Globus pallidus (tissue), 1 donor: ENCODE measurements around the gene PRG2.
"Not testable (repeated sequence)": the region's sequence is repeated elsewhere in the genome, so short reads cannot be mapped to it uniquely, and the experiment has no call there.

ENCODE experiments used
- DNase-seq: peaks from one replicate; pipeline ENCODE4 v3.0.0-alpha.2; 2015; ENCODE audit warnings: low spot score

Gene PRG2

GRCh38 chr11:57419146-57419545 lies 28.7 kb upstream of the PRG2 start:
- no peak for DNase-seq

DNA sequence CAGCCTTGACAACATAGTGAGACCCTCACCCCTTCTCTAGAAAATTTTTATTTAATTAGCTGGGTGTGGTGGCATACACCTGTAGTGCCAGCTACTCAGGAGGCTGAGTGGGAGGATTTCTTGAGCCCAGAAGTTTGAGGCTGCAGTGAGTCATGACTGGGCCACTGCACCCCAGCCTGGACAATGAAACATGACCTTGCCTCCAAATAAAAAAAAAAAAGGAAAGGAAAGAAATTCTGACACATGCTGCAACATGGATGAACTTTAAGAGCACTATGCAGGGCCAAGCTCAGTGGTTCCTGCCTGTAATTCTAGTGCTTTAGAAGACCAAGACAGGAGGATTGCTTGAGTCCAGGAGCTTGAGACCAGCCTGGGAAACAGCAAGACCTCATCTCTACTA lies 27.7 kb upstream of the PRG2 start:
- no peak for DNase-seq

DNA sequence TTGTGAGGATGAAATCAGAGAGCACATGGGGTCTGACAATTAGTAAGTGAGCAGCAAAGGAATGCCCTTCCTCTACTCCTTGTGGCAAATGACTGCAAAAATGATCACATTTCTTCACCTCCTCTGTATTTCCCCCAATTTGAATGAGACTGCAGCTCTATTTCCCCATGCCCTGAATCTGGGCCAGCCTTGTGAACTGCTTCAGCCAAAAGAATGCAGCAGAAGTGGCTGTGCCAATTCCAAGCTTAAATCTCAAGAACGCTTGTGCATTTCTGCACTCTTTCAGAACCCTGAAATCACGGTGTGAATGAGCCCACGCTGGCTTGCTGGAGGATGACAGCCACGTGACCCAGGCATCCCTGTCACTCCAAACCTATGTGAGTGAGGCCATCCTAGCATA lies 26.6 kb upstream of the PRG2 start:
- no peak for DNase-seq

DNA sequence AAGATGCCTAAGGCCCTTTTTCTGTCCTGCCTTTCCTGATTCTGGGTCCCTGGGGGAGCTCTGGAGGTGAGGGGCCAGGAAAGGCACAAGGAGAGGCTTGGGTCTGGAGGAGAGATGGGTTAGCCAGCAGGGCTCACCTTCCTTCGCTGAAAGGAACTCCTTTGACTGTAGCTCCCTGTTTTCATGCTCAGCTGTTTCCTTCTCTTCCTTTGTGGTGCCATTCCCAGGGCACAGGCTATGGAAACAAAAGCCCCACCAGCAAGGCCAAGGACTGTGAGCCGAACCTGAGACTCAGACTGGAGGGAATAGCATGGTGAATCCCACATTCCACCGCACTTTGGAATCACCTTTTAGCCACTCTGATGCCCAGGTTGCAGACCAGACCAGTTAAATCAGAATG lies 26.0 kb upstream of the PRG2 start:
- DNase-seq = no peak

DNA sequence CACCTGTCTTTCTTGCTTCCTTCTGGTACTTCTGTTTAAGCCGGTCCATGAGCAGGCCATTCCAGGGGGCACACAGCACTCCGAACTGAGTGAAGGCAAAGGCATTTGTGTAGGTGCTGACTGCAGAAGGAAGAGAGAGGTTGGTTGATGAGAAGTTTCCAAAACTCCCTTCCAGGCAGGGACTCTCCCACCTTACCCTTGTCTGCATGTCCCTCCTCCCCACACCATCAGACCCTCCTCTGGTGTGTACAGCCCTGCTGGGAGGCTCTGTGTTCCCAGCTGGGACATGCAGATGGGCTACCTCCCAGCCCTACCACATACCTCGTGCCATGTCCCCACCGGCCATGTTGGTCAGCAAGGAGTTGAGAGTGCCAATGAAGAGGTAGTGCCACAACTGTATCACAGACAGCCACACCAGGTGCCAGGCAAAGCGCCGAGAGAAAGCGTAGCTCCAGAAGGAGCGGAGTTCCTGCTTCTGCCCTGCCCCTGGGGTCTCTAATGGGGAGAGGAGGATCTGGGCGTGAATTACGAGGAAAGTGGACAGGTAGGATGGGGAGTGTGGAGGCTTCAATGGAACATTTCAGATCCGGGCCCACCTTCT lies 24.3 kb upstream of the PRG2 start:
- no peak for DNase-seq

- DNase-seq = no peak
These were observed 23.2 kb upstream of the PRG2 start for GRCh38 chr11:57413681-57414080.

- no peak for DNase-seq
These were observed 19.8 kb upstream of the PRG2 start for GRCh38 chr11:57410287-57410686.

DNA sequence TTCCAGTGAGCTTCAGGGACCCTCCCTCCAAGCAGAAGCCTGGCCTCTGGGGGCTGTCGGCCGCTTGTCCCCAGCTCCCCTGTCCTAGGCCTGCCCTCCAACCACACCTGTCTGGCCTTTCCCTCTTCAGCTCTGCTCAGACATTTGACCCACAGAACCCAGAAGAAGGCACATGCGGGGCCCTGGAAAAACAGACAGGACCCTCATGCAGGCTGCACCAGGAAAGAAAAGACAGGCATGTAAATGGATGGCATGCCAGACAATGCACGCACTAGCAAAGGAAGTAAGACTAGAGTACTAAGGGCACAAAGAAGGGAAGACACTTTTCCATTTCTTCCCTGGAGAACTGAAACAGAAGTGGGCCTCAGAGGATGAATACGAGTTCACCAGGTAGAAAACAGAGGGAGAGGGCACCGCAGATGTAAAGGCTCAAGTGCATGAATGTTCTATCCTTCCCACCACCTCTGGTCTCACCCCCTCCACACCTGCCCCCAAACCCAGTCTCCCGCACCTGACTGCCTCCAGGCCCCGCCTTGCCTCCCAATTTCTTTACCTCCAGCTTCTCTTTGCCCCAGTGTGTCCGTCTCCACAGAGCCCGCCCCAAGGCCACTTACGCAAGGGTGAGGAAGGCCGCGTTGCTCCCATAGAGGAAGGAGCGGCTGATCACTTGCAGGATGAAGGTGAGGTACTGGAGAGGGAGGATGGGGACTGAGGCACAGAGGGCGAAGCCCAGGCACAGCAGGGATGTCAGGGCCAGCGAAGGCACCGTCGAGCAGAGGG lies 19.1 kb upstream of the PRG2 start:
- no peak for DNase-seq

- no peak for DNase-seq
These were observed 18.3 kb upstream of the PRG2 start for GRCh38 chr11:57408771-57409170.

- DNase-seq = no peak
These were observed 17.6 kb upstream of the PRG2 start for GRCh38 chr11:57407941-57408475.

DNA sequence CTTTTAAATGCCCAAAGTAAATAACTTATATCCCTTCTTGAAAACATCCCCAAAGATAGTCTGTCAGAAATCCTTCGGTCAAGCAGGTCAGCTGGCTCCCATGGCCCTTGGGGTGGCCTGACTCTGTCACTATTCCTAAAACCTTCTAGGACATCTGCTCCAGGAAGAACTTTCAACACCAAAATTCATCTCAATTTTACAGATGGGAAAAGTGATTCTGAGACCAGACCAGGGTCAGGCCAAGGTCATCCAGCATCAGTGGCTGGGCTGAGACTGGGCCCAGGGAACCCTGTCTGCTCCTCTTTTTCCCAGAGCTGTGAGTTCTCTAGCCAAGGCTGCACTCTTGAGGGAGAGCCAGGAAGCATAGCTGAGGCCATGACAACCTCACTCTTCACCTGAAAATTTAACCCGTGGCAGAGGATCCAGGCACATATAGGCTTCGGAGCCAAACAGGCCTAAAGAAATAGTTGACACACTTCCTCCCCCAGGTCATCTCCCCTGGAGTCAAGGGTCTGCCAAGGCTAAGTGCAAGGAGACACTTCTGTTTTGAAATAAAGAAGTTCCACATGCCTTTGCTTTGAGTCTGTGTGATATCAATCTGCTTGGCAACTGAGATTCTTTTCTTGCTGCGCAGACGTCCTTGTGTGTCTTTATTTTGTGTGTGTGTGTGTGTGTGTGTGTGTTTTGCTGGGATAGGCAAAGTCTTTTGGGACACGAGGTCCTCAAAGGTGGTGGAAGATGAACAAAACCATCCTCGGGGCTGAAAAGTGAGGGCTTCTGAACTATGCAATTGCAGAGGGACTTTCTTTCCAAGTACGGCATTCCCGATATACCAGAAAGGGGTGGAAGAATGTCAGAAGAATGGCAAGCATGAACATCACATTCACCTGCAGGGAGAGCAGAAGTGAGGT lies 16.8 kb upstream of the PRG2 start:
- DNase-seq = no peak

- DNase-seq = no peak
These were observed 16.0 kb upstream of the PRG2 start for GRCh38 chr11:57406337-57406904.

DNA sequence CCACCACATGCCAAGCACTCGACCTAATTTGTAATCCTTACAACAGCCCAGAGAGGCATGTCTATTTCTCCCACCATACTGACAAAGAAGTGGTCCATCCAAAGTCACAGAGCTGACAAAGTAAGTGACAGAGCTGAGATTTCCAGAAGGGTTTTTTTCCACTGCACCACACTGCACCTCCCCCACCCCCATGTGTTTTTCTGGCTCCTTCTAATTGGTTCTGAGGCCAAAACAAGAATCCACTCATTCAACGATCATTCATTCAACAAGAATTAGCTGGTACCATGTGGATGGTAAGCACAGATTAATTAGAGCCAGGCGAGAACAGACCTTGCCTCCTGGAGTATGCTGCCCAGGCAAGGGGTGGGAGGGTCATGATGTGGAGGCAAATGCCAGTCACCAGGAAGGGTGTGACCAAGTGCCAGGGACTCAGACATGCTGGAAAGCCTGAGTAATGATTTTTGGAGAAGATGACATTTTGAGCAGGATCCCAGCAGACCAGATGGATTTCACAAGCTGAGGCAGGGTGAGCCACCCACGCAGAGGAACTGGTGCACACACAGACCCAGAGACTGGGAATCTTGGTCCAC lies 14.9 kb upstream of the PRG2 start:
- no peak for DNase-seq

- no peak for DNase-seq
These were observed 13.3 kb upstream of the PRG2 start for GRCh38 chr11:57403802-57404147.

DNA sequence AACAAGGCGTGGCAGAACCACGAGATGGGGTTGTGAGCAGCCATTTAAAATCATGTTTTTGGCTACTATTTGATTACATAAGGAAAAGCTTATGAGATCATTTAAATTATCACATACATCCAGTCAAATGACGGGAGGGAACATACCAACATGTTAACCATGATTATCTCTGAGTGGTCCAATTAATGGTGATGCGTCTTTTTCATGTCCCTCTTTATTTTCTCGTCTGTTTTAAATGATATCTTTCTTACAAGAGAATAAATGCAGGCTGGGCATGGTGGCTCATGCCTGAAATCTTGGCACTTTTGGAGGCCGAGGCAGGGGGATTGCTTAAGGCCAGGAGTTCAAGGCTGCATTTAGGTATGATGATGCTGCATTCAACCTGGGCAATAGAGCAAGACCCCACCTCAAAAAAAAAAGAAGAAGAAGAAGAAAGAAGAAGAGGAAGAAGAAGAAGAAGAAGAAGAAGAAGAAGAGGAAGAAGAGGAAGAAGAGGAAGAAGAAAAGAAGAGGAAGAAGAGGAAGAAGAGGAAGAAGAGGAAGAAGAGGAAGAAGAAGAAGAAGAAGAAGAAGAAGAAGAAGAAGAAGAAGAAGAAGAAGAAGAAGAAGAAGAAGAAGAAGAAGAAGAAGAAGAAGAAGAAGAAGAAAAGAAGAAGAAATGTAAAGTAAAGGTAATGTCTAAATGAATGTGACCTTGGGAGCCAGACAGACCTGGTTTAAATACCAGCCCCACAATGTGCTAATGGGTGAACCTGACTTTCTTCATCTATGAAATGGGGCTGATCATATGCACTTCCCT lies 12.8 kb upstream of the PRG2 start:
- DNase-seq = not testable (repeated sequence)

GRCh38 chr11:57402188-57403002 lies 11.9 kb upstream of the PRG2 start:
- DNase-seq = no peak

DNA sequence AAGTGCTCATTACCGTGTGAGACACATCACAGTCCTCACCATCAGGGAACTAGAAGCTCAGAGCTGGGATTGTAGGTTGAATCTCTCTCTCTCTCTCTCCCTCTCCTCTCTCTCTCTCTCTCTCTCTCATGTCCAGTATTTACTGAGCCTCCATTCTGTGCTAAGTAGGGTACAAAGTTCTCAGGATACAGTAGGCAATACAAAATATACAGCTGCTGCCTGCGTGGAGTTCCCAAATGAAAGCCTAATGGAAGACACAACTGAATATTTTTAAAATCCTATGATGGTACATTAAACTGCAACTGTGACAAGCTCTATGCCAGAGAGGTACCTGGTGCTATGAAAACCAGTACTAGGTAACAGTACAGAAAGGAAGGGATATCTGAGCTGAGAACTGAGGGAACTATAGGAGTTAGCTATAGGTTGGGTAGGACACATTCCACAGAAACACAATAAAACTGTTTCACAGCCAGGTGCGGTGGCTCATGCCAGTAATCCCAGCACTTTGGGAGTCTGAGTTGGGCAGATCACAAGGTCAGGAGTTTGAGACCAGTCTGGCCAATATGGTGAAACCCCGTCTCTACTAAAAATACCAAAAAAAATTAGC lies 9.6 kb upstream of the PRG2 start:
- DNase-seq = no peak

- no peak for DNase-seq
These were observed 8.8 kb upstream of the PRG2 start for GRCh38 chr11:57399221-57399620.

DNA sequence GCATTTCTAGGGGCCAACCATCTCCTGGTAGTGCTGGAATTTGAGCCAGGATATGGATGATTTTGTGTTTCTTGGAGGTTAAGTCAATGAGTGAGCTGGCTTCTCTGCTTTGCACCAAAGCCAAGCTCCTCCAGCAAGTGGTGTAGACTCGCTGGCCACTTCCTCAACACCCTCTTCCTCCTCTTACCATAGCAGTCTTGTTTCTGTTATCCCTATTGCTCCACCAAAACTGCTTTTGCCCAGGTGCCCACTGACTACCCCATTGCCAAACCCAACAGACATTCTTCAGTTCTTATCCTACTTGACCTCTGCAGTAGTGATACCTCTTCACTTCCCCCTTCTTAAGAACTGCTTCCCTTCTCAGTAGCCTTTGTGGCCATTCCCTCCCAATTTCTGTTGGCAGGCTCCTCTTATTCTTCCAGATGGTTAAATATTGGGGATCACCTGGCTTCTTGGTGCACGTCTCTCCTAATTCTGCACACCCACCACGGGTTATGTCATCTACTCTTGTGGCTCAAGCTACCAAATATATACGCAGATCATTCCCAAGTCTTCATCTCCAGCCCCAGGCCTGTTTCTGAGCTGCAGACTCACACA lies 7.0 kb upstream of the PRG2 start:
- DNase-seq = no peak
